ENCODE results near the gene PRR3. TPM values are rescaled to one million over a fixed set of nuclear protein-coding genes. Genes with fewer than 3 reads are reported as not detected.

The PRR3 gene
- total and polyA plus RNA-seq, 11 donors, result 1.9 to 4.5 (median 3.3) TPM

DNA sequence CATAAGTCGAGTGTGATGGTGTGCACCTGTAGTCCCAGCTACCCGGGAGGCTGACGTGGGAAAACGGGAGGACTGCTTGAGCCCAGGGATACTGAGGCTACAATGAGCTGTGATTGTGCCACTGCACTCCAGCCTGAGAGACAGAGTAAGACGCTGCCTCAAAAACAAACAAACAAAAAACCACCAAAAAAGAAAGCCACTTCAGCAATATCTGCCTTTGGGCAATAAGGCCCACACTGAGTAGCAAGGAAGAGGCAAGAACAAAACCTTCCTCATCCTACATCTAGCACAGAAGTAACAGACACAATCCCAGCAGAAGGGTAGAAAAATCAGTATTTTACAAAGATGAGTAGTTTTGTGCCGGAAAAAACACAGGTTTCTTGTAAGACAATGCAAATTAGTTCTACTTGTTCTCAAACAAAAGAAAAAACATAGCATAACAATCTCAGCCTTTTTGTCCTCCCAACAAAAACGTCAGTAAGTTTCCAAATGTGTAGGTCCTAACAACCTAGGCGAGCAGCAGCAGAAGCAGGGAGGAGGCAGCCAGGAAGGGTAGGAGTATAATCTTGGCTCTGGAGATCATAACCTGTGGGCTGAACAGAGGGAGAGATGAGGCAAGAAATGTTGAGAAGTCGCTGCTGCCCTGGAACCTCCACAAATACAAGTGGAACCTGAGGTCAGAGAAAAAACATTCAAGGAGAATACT is 54.2 kb downstream of the PRR3 start:
- H3K9me3 ChIP-seq, result no peaks in the 10 kb centered on the region
- no peak for TF ChIP-seq POLR2A (IDR thresholded peaks at IDR 0.05)
- TF ChIP-seq, protein P1, sequence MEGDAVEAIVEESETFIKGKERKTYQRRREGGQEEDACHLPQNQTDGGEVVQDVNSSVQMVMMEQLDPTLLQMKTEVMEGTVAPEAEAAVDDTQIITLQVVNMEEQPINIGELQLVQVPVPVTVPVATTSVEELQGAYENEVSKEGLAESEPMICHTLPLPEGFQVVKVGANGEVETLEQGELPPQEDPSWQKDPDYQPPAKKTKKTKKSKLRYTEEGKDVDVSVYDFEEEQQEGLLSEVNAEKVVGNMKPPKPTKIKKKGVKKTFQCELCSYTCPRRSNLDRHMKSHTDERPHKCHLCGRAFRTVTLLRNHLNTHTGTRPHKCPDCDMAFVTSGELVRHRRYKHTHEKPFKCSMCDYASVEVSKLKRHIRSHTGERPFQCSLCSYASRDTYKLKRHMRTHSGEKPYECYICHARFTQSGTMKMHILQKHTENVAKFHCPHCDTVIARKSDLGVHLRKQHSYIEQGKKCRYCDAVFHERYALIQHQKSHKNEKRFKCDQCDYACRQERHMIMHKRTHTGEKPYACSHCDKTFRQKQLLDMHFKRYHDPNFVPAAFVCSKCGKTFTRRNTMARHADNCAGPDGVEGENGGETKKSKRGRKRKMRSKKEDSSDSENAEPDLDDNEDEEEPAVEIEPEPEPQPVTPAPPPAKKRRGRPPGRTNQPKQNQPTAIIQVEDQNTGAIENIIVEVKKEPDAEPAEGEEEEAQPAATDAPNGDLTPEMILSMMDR (IDR thresholded peaks at IDR 0.05), result no peak
- DNase-seq (no peak), ATAC-seq (no peak)
- H3K4me3 ChIP-seq, result no peak overlapping the region
- no peaks in the 10 kb centered on the region for H3K27me3 ChIP-seq
- intact Hi-C loops (cut with DNase I), result loop anchor here in 1 of 10 donors (5.0 kb wide), 1 partner anchor 54 kb away; the partner anchor contains the start of genes GNL1 and PRR3
- H3K27ac ChIP-seq, result peak overlapping the region in 1 of 12 donors; percentile 97
- WGBS, 4 donors, result 74 to 81% (median 77%) methylated on average over 9 of the region's 9 CpGs
- peaks cover 0 to 58% (median 50%) of the 10 kb centered on the region in 12 donors for H3K4me1 ChIP-seq
- peaks cover 0 to 71% (median 41%) of the 10 kb centered on the region in 9 donors for H3K36me3 ChIP-seq

DNA sequence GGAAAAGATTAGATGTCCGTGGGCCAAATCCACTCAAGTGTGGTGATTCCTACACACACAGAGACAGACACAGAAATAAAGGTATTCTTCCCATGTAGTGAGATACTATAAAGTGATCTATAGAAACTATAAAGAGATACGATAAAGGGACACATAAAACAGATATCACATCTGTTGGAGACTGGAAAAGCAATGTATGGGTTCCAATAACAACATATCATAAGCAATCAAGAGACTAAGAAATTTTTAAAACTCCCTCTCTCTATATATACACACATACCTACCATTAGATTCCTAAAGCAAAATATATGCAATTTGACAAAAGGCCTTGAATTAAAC is 54.7 kb downstream of the PRR3 start:
- ATAC-seq (no peak), DNase-seq (no peak)
- intact Hi-C loops (cut with DNase I), result loop anchor here in 1 of 10 donors (5.0 kb wide), 1 partner anchor 55 kb away; the partner anchor contains the start of genes GNL1 and PRR3
- peak overlapping the region in 2 of 12 donors; percentile 16 to 97 for H3K27ac ChIP-seq
- WGBS, 4 donors, result 61 to 69% (median 63%) methylated on average over 2 of the region's 2 CpGs
- H3K27me3 ChIP-seq, result no peaks in the 10 kb centered on the region
- peaks cover 0 to 58% (median 50%) of the 10 kb centered on the region in 12 donors for H3K4me1 ChIP-seq
- no peak for TF ChIP-seq POLR2A (IDR thresholded peaks at IDR 0.05)
- TF ChIP-seq, protein P1 (IDR thresholded peaks at IDR 0.05), result no peak
- H3K9me3 ChIP-seq, result no peaks in the 10 kb centered on the region
- H3K36me3 ChIP-seq, result peaks cover 0 to 71% (median 41%) of the 10 kb centered on the region in 9 donors
- no peak overlapping the region for H3K4me3 ChIP-seq

DNA sequence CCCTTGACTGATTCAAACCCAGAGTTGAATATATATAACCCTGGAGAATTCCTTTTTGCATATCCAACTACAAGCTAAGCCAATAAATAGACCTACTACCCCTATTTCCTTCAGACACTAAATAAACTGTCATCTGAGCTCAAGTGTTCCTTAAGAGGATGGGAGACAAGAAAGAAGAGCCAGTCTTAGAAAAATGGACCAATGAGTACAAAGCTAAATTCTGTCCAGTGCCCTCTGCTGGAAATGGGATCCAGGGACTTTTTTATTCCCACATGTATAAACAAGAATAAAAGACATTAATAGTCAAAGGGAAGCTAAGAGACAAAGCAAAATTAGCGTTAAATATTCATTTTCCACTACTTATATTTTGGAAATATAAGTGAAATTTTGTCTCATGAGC is 55.1 kb downstream of the PRR3 start:
- intact Hi-C loops (cut with DNase I), result loop anchor here in 1 of 10 donors (5.0 kb wide), 1 partner anchor 55 kb away; the partner anchor contains the start of genes GNL1 and PRR3
- WGBS, 4 donors, result 67 to 81% (median 71%) methylated on average over 1 of the region's 1 CpG
- no peak for ATAC-seq

More for the DNA sequence above, 55.1 kb downstream of the PRR3 start:
- Histone ChIP-seq H3K4me3 (no peak overlapping the region), H3K9me3 (no peaks in the 10 kb centered on the region), H3K4me1 (peaks cover 0 to 58% (median 50%) of the 10 kb centered on the region in 12 donors), H3K27me3 (no peaks in the 10 kb centered on the region), H3K36me3 (peaks cover 0 to 69% (median 37%) of the 10 kb centered on the region in 9 donors), H3K27ac (peak overlapping the region in 3 of 12 donors; percentile 8 to 97 (median 16))
- TF ChIP-seq, protein P1 (IDR thresholded peaks at IDR 0.05), result peak in 5 of 12 donors; percentile 13 to 50 (median 30)
- no peak for TF ChIP-seq POLR2A (IDR thresholded peaks at IDR 0.05)
- no peak for DNase-seq

All from heart left ventricle (tissue), 16 donors.